Measurements from ENCODE around the gene TMEM82. TPM values are rescaled to one million over a fixed set of nuclear protein-coding genes. Genes with fewer than 3 reads are reported as not detected.

TMEM82 gene
- total and polyA plus RNA-seq, 2 of the 13 experiments (the other 11 are each of a cell fraction or from before 2014, with no cell fraction given), result 0.24 to 0.97 TPM

DNA sequence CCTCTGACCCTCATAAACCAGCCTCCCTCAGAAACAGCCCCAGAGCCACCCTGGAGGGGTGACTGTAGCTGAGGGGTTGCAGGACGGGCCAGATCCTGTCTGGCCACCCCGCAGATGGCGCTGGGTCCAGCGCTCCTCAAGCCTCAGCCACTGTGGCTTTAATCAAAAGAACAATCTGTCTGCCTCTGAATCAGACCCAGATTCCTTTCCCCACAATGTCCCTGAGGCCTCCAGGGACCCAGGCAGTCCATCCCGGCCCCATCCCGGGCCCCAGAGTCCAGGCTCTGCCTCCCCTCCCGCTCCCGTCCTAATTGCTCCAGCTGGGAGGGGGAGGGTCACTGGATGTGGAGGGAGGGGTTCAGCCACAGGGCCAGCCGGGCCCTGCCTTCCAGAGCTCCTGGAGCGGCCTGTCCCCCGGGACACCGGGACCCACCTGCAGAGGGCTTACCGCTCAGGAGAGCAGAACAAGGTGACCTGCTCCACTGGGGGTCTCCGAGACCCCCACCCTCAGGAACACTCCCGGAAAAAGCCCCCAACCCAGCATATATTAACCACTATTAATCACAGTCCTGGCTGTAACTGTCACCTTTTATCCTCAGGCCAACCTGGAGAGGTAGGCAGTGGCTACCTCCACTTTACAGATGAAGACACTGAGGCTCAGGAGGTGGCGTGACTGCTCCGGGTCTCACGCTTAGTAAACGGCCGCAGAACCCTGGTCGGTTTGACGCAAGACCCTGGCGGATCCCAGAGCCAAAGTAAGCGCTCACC, 15.5 kb downstream of the TMEM82 start (continued):
- TF ChIP-seq, protein P1, sequence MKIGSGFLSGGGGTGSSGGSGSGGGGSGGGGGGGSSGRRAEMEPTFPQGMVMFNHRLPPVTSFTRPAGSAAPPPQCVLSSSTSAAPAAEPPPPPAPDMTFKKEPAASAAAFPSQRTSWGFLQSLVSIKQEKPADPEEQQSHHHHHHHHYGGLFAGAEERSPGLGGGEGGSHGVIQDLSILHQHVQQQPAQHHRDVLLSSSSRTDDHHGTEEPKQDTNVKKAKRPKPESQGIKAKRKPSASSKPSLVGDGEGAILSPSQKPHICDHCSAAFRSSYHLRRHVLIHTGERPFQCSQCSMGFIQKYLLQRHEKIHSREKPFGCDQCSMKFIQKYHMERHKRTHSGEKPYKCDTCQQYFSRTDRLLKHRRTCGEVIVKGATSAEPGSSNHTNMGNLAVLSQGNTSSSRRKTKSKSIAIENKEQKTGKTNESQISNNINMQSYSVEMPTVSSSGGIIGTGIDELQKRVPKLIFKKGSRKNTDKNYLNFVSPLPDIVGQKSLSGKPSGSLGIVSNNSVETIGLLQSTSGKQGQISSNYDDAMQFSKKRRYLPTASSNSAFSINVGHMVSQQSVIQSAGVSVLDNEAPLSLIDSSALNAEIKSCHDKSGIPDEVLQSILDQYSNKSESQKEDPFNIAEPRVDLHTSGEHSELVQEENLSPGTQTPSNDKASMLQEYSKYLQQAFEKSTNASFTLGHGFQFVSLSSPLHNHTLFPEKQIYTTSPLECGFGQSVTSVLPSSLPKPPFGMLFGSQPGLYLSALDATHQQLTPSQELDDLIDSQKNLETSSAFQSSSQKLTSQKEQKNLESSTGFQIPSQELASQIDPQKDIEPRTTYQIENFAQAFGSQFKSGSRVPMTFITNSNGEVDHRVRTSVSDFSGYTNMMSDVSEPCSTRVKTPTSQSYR (CRISPR knock-in tag; IDR thresholded peaks at IDR 0.05; ENCODE audit: borderline replicate concordance), result peak; percentile 18; the same call in 1 of the 2 replicates
- no peak for TF ChIP-seq ZNF589 (CRISPR knock-in tag; conservative IDR thresholded peaks at IDR 0.05)
- TF ChIP-seq, protein P2, sequence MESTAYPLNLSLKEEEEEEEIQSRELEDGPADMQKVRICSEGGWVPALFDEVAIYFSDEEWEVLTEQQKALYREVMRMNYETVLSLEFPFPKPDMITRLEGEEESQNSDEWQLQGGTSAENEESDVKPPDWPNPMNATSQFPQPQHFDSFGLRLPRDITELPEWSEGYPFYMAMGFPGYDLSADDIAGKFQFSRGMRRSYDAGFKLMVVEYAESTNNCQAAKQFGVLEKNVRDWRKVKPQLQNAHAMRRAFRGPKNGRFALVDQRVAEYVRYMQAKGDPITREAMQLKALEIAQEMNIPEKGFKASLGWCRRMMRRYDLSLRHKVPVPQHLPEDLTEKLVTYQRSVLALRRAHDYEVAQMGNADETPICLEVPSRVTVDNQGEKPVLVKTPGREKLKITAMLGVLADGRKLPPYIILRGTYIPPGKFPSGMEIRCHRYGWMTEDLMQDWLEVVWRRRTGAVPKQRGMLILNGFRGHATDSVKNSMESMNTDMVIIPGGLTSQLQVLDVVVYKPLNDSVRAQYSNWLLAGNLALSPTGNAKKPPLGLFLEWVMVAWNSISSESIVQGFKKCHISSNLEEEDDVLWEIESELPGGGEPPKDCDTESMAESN (CRISPR knock-in tag; conservative IDR thresholded peaks at IDR 0.05), result no peak
- TF ChIP-seq, protein P3, sequence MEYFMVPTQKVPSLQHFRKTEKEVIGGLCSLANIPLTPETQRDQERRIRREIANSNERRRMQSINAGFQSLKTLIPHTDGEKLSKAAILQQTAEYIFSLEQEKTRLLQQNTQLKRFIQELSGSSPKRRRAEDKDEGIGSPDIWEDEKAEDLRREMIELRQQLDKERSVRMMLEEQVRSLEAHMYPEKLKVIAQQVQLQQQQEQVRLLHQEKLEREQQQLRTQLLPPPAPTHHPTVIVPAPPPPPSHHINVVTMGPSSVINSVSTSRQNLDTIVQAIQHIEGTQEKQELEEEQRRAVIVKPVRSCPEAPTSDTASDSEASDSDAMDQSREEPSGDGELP (IDR thresholded peaks at IDR 0.05; ENCODE audit: borderline replicate concordance, low read depth), result peak; percentile 75; the same call in 1 of the 2 replicates
- TF ChIP-seq CENPT (CRISPR knock-in tag; IDR thresholded peaks at IDR 0.05; ENCODE audit: low read depth), result no peak
- no peak for TF ChIP-seq RXRA (CRISPR knock-in tag; IDR thresholded peaks at IDR 0.05)
- TF ChIP-seq, protein P4, sequence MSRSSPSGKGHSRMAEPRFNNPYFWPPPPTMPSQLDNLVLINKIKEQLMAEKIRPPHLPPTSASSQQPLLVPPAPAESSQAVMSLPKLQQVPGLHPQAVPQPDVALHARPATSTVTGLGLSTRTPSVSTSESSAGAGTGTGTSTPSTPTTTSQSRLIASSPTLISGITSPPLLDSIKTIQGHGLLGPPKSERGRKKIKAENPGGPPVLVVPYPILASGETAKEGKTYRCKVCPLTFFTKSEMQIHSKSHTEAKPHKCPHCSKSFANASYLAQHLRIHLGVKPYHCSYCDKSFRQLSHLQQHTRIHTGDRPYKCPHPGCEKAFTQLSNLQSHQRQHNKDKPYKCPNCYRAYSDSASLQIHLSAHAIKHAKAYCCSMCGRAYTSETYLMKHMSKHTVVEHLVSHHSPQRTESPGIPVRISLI (CRISPR knock-in tag; IDR thresholded peaks at IDR 0.05; ENCODE audit: borderline replicate concordance), result no peak
- no peak for TF ChIP-seq TBL1XR1 (IDR thresholded peaks at IDR 0.05; ENCODE audit: borderline replicate concordance, low read length, partially characterized antibody)
- TF ChIP-seq ZNF891 (CRISPR knock-in tag; IDR thresholded peaks at IDR 0.05), result 0 out of 2 replicates have a peak, but pooled peaks have one; percentile 27
- no peak for TF ChIP-seq HOXD1 (CRISPR knock-in tag; IDR thresholded peaks at IDR 0.05)
- peak; percentile 43 for TF ChIP-seq HNRNPLL (IDR thresholded peaks at IDR 0.05; ENCODE audit: low read depth, low read length, poor library complexity, severe bottlenecking)
- TF ChIP-seq ZNF775 (CRISPR knock-in tag; IDR thresholded peaks at IDR 0.05; ENCODE audit: borderline replicate concordance), result no peak
- TF ChIP-seq TEAD3 (CRISPR knock-in tag; optimal IDR thresholded peaks at IDR 0.05; ENCODE audit: borderline replicate concordance), result no peak
- no peak for TF ChIP-seq ZNF230 (CRISPR knock-in tag; IDR thresholded peaks at IDR 0.05)
- no peak for TF ChIP-seq SRSF4 (IDR thresholded peaks at IDR 0.05; ENCODE audit: low read depth, low read length, poor library complexity, severe bottlenecking)
- TF ChIP-seq, protein P5, sequence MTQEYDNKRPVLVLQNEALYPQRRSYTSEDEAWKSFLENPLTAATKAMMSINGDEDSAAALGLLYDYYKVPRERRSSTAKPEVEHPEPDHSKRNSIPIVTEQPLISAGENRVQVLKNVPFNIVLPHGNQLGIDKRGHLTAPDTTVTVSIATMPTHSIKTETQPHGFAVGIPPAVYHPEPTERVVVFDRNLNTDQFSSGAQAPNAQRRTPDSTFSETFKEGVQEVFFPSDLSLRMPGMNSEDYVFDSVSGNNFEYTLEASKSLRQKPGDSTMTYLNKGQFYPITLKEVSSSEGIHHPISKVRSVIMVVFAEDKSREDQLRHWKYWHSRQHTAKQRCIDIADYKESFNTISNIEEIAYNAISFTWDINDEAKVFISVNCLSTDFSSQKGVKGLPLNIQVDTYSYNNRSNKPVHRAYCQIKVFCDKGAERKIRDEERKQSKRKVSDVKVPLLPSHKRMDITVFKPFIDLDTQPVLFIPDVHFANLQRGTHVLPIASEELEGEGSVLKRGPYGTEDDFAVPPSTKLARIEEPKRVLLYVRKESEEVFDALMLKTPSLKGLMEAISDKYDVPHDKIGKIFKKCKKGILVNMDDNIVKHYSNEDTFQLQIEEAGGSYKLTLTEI (CRISPR knock-in tag; conservative IDR thresholded peaks at IDR 0.05), result no peak
- TF ChIP-seq ZNF253 (CRISPR knock-in tag; IDR thresholded peaks at IDR 0.05; ENCODE audit: borderline replicate concordance), result no peak
- no peak for TF ChIP-seq ZNF431 (CRISPR knock-in tag; IDR thresholded peaks at IDR 0.05; ENCODE audit: borderline replicate concordance, low read depth)
